ENCODE results near the gene SERPINA12. TPM values are rescaled to one million over a fixed set of nuclear protein-coding genes. Genes with fewer than 3 reads are reported as not detected.

SERPINA12 gene
- total RNA-seq, 1 donor from 2014 or later: not detected

DNA sequence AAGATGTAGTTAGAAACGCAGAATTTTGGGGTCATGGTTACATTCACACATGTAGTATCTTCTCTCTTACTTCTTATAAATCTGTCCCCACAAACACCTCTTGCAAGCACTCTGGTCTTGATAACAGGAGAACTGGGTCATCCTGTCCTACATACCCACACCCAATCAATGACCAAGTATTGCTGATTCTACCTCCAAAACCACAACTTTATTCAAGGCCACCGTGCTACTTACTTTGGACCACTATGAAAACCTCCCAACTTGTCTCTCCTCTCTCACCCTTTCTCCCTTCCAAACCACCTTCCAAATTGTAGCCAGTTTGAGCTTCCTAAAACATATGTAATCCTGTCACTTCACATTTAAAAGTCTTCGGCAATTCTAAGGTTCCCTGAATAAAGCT, 62.1 kb downstream of the SERPINA12 start:
- Histone ChIP-seq H3K9me3 (ENCODE audit: control insufficient read depth in 3 of 3, low read length in 3 of 3) (no peaks in the 10 kb centered on the region), H3K4me1 (ENCODE audit: control insufficient read depth in 3 of 3, insufficient read depth in 3 of 3, low read length in 3 of 3) (no peaks in the 10 kb centered on the region), H3K9ac (ENCODE audit: low read depth in 1 of 3, low read length in 3 of 3) (no peak overlapping the region), H3K27ac (ENCODE audit: low read depth, low read length) (no peak overlapping the region), H3K4me3 (ENCODE audit: low read length in 3 of 3) (no peak overlapping the region), H3K36me3 (ENCODE audit: control insufficient read depth in 3 of 3, insufficient read depth in 3 of 3, low read length in 3 of 3) (no peaks in the 10 kb centered on the region), H3K27me3 (ENCODE audit: control insufficient read depth in 3 of 3, insufficient read depth in 3 of 3, low read length in 3 of 3) (peaks cover 0 to 25% (median 0%) of the 10 kb centered on the region in 3 donors)

GRCh38 chr14:94446126-94446525, 63.1 kb downstream of the SERPINA12 start:
- H3K4me1 ChIP-seq (ENCODE audit: control insufficient read depth in 3 of 3, insufficient read depth in 3 of 3, low read length in 3 of 3): no peaks in the 10 kb centered on the region
- peaks cover 0 to 19% (median 3%) of the 10 kb centered on the region in 3 donors for H3K27me3 ChIP-seq (ENCODE audit: control insufficient read depth in 3 of 3, insufficient read depth in 3 of 3, low read length in 3 of 3)
- H3K36me3 ChIP-seq (ENCODE audit: control insufficient read depth in 3 of 3, insufficient read depth in 3 of 3, low read length in 3 of 3): no peaks in the 10 kb centered on the region
- H3K4me3 ChIP-seq (ENCODE audit: low read length in 3 of 3): no peak overlapping the region
- H3K9ac ChIP-seq (ENCODE audit: low read depth in 1 of 3, low read length in 3 of 3): no peak overlapping the region
- no peaks in the 10 kb centered on the region for H3K9me3 ChIP-seq (ENCODE audit: control insufficient read depth in 3 of 3, low read length in 3 of 3)
- no peak overlapping the region for H3K27ac ChIP-seq (ENCODE audit: low read depth, low read length)

- Histone ChIP-seq H3K4me1 (ENCODE audit: control insufficient read depth in 3 of 3, insufficient read depth in 3 of 3, low read length in 3 of 3) (no peaks in the 10 kb centered on the region), H3K4me3 (ENCODE audit: low read length in 3 of 3) (no peak overlapping the region), H3K36me3 (ENCODE audit: control insufficient read depth in 3 of 3, insufficient read depth in 3 of 3, low read length in 3 of 3) (no peaks in the 10 kb centered on the region), H3K9me3 (ENCODE audit: control insufficient read depth in 3 of 3, low read length in 3 of 3) (no peaks in the 10 kb centered on the region), H3K27ac (ENCODE audit: low read depth, low read length) (no peak overlapping the region), H3K27me3 (ENCODE audit: control insufficient read depth in 3 of 3, insufficient read depth in 3 of 3, low read length in 3 of 3) (peaks cover 0 to 14% (median 3%) of the 10 kb centered on the region in 3 donors), H3K9ac (ENCODE audit: low read depth in 1 of 3, low read length in 3 of 3) (no peak overlapping the region)
Observed at GRCh38 chr14:94445003-94445402, 64.3 kb downstream of the SERPINA12 start.

GRCh38 chr14:94441531-94442205, 67.6 kb downstream of the SERPINA12 start:
- H3K4me3 ChIP-seq (ENCODE audit: low read length in 3 of 3): no peak overlapping the region

DNA sequence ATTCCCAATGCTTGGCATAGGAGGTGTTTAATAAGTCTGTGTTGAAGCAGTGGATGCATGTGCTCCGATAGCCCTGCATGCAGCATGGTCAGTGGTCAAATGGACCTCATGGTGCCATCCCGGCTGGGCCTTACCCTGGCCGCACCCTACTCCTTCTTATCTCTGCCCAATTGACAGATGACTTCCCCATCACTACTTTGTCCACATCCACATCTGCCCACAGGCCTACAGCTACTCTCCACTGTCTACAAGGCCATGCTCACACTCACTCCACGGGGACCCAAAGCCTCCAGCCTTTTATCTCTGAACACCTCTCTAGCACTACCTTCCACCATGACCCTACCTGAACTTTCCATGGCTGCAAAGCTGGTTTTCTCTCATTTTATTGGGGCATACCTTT, 68.1 kb downstream of the SERPINA12 start:
- Histone ChIP-seq H3K9ac (ENCODE audit: low read depth in 1 of 3, low read length in 3 of 3) (no peak overlapping the region), H3K36me3 (ENCODE audit: control insufficient read depth in 3 of 3, insufficient read depth in 3 of 3, low read length in 3 of 3) (no peaks in the 10 kb centered on the region), H3K27me3 (ENCODE audit: control insufficient read depth in 3 of 3, insufficient read depth in 3 of 3, low read length in 3 of 3) (peaks cover 0 to 15% (median 7%) of the 10 kb centered on the region in 3 donors), H3K27ac (ENCODE audit: low read depth, low read length) (no peak overlapping the region), H3K4me3 (ENCODE audit: low read length in 3 of 3) (no peak overlapping the region), H3K9me3 (ENCODE audit: control insufficient read depth in 3 of 3, low read length in 3 of 3) (no peaks in the 10 kb centered on the region), H3K4me1 (ENCODE audit: control insufficient read depth in 3 of 3, insufficient read depth in 3 of 3, low read length in 3 of 3) (no peaks in the 10 kb centered on the region)

More at GRCh38 chr14:94441531-94442205, 67.6 kb downstream of the SERPINA12 start:
- Histone ChIP-seq H3K9ac (ENCODE audit: low read depth in 1 of 3, low read length in 3 of 3) (no peak overlapping the region), H3K27me3 (ENCODE audit: control insufficient read depth in 3 of 3, insufficient read depth in 3 of 3, low read length in 3 of 3) (peaks cover 0 to 12% (median 7%) of the 10 kb centered on the region in 3 donors), H3K27ac (ENCODE audit: low read depth, low read length) (no peak overlapping the region), H3K4me1 (ENCODE audit: control insufficient read depth in 3 of 3, insufficient read depth in 3 of 3, low read length in 3 of 3) (no peaks in the 10 kb centered on the region), H3K36me3 (ENCODE audit: control insufficient read depth in 3 of 3, insufficient read depth in 3 of 3, low read length in 3 of 3) (no peaks in the 10 kb centered on the region), H3K9me3 (ENCODE audit: control insufficient read depth in 3 of 3, low read length in 3 of 3) (no peaks in the 10 kb centered on the region)

DNA sequence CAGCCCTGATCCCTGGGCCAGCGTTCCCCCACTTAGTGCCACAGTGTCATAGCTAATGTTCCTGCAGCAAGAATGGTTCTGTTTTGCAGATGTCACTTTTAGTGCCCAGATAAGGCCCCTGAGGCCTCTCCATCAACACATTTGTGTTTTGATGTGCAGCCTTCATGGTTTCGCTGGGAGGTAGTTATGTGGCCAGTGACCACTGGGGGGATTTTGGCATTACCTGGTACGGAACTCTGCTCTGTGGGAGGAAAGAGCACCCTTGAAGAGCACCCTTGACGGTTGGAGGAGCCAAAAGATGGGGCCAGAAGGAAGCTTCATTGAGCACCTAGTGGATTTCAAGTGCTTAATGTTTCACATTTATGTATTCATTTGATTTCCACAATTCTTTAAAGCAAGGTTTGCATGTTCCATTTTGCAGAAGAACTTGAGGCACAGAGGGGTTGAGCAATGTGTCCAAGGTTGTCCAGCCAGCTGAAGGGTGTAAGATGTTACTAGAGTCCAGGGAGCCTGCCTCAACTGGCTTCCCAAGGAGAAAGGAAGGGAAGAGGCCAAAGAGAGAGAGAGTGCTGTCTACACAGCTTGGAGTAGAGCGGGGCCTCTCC, 69.7 kb downstream of the SERPINA12 start:
- Histone ChIP-seq H3K27ac (ENCODE audit: low read depth, low read length) (no peak overlapping the region), H3K4me1 (ENCODE audit: control insufficient read depth in 3 of 3, insufficient read depth in 3 of 3, low read length in 3 of 3) (no peaks in the 10 kb centered on the region), H3K9me3 (ENCODE audit: control insufficient read depth in 3 of 3, low read length in 3 of 3) (no peaks in the 10 kb centered on the region), H3K9ac (ENCODE audit: low read depth in 1 of 3, low read length in 3 of 3) (no peak overlapping the region), H3K36me3 (ENCODE audit: control insufficient read depth in 3 of 3, insufficient read depth in 3 of 3, low read length in 3 of 3) (no peaks in the 10 kb centered on the region), H3K4me3 (ENCODE audit: low read length in 3 of 3) (no peak overlapping the region), H3K27me3 (ENCODE audit: control insufficient read depth in 3 of 3, insufficient read depth in 3 of 3, low read length in 3 of 3) (peaks cover 0 to 15% (median 7%) of the 10 kb centered on the region in 3 donors)

Other genes starting within 250 kb of the SERPINA12 start
- gene SERPINA10, start 216.2 kb downstream of the SERPINA12 start, total RNA-seq: not detected
- not detected for gene SERPINA6, start 186.1 kb downstream of the SERPINA12 start, total RNA-seq
- not detected for gene SERPINA2, start 142.8 kb downstream of the SERPINA12 start, total RNA-seq
- gene SERPINA1, start 120.9 kb downstream of the SERPINA12 start, total RNA-seq: 3.7 TPM
- not detected for gene SERPINA11, start 56.7 kb downstream of the SERPINA12 start, total RNA-seq
- not detected for gene SERPINA9, start 33.3 kb downstream of the SERPINA12 start, total RNA-seq
- not detected for gene SERPINA4, start 52.0 kb upstream of the SERPINA12 start, total RNA-seq
- gene SERPINA5, start 72.0 kb upstream of the SERPINA12 start, total RNA-seq: 0.52 TPM
- gene SERPINA3, start 102.9 kb upstream of the SERPINA12 start, total RNA-seq: not detected